Measurements from ENCODE around the gene ATRN.

ATRN gene

GRCh38 chr20:3691306-3691705 lies 220.5 kb downstream of the ATRN start:
- in situ Hi-C loops (cut with MboI; ENCODE audit: low sequenced_read_pairs), result no loop called here

- in situ Hi-C loops (cut with MboI; ENCODE audit: low sequenced_read_pairs), result no loop called here
Observed at GRCh38 chr20:3691897-3692296, 221.1 kb downstream of the ATRN start.

GRCh38 chr20:3692706-3693294 lies 222.0 kb downstream of the ATRN start:
- in situ Hi-C loops (cut with MboI; ENCODE audit: low sequenced_read_pairs), result no loop called here

- in situ Hi-C loops (cut with MboI; ENCODE audit: low sequenced_read_pairs), result no loop called here
Observed at GRCh38 chr20:3693376-3693775, 222.6 kb downstream of the ATRN start.

GRCh38 chr20:3694864-3695263 lies 224.0 kb downstream of the ATRN start:
- in situ Hi-C loops (cut with MboI; ENCODE audit: low sequenced_read_pairs), result no loop called here

GRCh38 chr20:3696200-3696599 lies 225.4 kb downstream of the ATRN start:
- in situ Hi-C loops (cut with MboI; ENCODE audit: low sequenced_read_pairs), result no loop called here

GRCh38 chr20:3696745-3697587 lies 226.1 kb downstream of the ATRN start:
- in situ Hi-C loops (cut with MboI; ENCODE audit: low sequenced_read_pairs), result no loop called here

GRCh38 chr20:3697588-3698305 lies 226.9 kb downstream of the ATRN start:
- in situ Hi-C loops (cut with MboI; ENCODE audit: low sequenced_read_pairs), result no loop called here

- in situ Hi-C loops (cut with MboI; ENCODE audit: low sequenced_read_pairs), result no loop called here
Observed at GRCh38 chr20:3698591-3699001, 227.8 kb downstream of the ATRN start.

- in situ Hi-C loops (cut with MboI; ENCODE audit: low sequenced_read_pairs), result no loop called here
Observed at GRCh38 chr20:3699037-3699436, 228.2 kb downstream of the ATRN start.

Data from HL-60/S4 treated with phorbol 12-myristate 13-acetate at 8.2 ng/mL for 4 days and 3 days (cell line).